Skin epidermis (tissue), 12 donors: ENCODE measurements around the gene MT3.

Experiments
- H3K27ac ChIP-seq, 21 experiments: fragments of 200-600 bp; sonication (generic) in 11 of 21; one replicate each; pipeline ENCODE4 v1.5.0; 2020; ENCODE audit warnings: mild to moderate bottlenecking in 3 of 21, inconsistent platforms in 2 of 21, moderate library complexity in 2 of 21
- H3K4me3 ChIP-seq, 7 experiments: fragments of 200-600 bp; sonication (generic) in 2 of 7; one replicate each; pipeline ENCODE4 v1.5.0; 2020; ENCODE audit warnings: inconsistent platforms in 2 of 7, mild to moderate bottlenecking in 2 of 7, moderate library complexity in 1 of 7

The MT3 gene

DNA sequence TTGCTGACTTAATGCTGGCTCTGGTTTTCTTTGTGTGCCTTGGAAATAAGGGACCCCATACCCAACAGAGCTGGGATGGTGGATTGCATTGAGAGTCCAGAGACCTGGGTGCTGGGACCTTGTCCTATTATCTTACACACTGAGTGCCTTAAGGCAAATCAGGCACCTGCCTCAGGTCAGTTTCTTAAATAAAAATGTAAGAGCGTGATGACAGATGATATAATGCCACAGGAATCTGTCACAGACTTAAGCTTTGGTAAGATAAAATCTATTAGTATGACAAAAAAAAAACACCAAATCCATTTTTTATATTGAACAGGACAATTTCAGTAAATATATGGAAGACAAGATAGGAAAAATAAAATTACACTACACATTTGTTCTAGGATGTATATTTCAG, 50.7 kb downstream of the MT3 start:
- Histone ChIP-seq H3K4me3 (no peak overlapping the region), H3K27ac (no peak overlapping the region)
